Measurements from ENCODE around the gene DICER1.

The DICER1 gene

DNA sequence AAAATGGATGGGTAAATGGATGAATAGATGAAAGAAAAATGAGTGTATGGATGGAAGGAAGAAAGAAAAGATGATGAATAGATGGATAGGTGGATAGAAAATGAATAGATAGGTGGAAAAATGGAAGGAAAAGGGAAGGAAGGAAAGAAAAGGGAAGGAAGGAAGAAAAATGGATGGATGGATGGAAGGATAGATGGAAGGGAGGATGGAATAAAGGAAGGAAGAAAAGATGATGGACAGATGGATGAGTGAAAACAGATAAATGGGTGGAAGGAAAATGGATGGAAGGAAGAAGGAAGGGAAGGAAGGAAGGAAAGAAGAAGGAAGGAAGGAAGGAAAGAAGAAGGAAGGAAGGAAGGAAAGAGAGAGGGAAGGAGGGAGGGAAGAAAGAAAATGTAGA lies 107.4 kb downstream of the DICER1 start:
- no peak for DNase-seq

DNA sequence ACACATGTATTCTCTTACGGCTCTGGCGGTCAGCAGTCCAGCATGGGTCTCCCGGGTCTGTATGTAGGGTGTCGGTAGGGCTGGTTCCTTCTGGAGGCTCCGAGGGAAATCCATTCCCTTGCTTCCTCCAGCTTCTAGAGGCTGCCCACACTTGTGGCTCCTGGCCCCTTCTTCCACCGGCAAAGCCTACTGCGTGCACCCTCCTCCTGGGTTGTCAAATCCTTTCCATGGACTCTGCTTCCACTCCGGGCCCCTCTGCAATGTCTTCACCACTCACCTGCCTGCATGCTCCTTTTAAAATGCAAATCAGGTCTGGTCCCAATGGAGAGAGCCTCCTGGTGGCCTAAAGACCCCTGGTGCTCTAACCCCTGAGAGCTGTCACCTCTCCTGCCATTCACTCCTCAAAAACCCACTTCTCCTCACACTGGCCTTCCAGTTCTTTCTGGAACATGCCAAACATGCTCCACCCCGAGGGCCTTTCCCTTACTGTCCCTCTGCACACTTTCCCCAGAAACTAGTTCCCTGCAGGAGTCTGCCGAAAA lies 108.5 kb downstream of the DICER1 start:
- DNase-seq: no peak

DNA sequence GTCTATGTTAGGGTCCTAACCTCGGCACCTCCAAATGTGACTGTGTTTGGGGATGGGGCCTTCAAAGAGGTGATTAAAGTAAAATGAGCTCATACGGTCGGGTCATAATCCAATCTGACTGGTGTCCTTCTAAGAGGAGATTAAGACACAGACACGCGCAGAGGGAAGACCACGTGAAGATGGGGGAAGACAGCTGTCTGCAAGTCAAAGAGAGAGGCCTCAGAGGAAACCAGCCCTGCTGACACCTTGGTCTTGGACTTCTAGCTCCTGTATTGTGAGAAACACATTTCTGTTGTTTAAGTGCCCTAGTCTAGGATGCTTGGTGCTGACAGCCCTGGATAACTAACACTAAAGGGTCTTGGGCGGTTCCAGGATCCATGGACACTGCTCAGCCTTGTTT lies 109.6 kb downstream of the DICER1 start:
- DNase-seq: no peak

DNA sequence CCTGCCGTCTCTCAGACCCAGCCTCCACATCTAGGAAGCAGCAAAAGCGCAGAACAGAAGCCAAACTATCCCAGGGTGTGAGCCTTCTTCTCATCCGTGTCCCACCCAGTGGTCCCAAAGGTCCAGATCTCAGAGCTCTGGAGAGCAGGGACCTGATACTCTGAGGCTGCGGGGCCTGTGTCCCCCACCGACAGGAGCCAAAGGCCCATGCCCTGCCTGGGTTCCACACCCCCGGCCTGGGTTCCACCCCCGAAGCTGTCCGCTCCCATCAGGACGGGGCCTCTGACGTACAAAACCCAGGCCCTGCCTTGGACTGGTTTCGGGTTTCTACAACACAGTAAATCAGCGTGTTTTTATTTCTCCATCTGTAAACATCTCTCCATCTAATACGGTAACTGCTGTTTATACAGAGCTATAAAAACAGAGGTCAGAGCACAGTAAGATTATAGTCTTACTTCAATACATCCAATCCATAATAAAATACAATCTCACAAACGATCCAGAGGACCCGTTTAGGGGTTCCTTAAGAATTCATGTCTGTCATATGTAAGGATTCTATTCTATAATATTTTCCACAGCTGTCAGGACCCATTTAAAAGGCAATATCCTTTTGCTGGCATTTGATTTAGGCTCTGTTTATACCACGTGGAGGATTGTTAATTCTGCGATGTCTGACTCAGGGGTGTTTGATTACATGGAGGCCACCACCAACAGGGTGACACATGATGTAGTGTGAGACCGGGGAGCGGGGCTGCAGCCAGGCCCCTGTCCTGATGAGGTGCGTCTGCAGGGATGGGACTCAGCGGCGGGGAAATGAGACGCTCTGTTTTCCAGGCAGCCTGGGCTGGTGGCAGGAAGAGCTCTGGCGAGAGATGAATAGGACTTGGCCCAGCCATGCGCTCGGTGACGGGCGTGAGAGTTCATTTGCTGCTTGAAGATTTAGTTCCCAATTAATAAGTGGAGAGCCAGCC lies 110.3 kb downstream of the DICER1 start:
- DNase-seq: no peak

DNA sequence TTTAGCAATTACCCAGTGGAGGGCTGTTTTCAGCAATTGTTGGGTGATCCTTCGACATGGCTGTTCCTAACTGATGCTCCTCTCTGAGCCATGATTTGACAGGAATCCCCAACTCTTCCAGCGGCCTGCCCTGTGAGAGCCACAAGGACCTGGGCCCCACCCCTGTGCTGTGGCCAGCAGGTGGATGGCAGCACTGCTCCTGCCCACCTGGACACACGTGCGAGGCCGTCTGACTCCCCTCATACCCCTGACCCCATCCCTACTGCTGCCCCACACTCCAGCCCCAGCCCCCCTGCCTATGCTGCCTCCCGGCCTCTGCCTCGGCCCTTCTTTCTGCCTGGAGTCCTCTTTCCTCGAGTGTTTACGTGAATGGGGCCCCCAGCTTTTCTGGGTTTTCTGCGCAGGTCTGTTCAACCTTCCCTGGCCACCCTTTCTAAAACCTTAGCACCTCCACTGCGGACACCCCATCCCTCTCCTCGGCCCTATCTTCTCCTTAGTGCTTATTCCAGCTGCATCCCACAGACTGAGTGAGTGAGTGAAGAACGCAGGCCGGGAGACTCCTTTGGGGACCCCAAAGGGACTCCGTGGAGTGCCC lies 111.4 kb downstream of the DICER1 start:
- no peak for DNase-seq

DNA sequence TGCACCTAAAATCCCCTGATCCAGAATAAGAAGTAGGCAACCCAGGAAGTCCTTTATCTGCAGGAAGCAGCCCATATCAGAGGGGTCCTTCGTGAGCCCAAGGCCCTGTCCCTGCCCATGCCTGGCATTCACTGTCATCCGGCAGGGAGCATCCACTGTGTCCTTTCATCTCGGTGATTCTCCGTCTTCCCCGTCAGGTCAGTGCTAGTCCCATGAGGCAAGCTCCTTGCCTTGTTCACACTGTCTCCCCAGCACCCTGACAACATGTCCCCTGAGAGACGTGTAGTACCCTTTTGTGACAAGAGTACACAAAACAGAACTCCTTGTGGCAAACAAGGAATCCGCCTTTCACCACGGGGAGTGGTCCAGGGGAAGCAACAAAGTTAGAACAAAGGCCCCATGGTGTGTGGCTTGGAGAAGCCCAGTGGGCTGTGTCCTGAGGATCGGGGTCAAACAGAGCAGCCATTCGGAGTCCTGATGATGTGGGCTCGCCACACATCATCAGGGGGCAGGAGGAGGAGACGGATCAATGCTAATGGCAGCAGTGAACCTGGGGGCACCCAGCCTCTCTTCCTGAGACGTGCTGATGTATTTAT lies 112.1 kb downstream of the DICER1 start:
- DNase-seq: no peak

DNA sequence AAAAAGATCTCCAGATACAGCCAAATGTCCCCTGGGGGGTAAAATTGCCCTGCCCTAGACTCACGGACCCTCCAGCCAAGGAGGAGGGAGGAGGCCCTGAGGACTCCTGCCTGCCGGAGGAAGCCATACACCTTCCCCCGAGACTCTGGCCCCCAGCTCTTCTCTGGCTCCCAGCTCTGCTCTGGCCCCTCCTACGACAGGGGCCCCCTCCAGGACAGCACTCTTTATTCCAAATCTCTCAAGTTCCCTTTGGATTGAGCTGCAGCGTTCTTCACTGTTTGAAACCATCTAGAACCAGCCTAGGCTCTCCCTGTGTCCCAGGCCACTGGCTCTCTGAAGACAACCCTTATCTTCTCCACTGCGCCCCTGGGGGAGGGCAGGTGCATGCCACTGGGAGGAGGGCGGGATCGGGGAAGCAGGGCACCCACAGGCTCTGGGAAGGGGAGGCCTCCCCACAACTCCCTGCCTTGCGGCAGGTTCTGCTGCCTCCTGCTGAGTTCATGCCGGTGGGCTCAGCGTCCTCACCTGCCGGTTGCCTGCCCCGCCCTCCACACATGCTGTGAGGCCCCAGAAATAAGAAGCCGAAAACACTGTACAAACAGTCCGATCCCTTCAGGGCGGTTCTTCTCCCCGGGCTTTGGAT lies 112.7 kb downstream of the DICER1 start:
- DNase-seq: no peak

DNA sequence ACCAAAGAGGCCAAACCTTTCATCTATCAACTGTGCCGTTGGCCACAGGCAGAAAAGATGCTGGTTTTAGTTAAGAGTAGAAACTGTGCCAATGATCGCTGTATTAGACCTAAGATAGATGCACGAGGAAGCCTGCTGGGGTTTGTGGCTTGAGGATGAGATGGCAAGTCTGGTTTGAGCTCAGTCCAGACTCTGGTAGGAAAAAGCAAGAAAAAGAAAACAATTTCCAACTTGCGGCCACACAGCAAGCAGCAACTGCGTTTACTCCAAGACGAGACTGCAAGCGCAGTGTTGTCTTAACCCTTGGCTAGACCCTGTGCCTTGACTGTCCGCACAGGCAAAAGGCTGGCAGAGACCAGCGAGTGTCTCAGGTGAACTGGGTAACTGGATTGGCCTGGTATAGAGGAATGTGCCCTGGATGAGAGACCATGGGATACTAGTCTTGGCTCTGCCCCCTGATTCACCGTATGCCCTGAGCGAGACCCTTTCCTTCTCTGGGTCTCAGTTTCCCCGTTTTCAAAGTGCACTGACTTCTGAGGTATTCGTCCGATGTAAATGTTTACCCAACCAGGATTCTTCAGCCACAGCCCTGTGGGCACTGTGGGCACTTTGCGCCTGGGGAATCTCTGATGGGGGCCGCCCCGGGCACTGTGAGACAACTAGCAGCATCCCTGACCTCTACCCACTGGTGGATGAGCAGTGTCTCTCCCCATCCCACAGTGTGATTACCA lies 113.4 kb downstream of the DICER1 start:
- no peak for DNase-seq

DNA sequence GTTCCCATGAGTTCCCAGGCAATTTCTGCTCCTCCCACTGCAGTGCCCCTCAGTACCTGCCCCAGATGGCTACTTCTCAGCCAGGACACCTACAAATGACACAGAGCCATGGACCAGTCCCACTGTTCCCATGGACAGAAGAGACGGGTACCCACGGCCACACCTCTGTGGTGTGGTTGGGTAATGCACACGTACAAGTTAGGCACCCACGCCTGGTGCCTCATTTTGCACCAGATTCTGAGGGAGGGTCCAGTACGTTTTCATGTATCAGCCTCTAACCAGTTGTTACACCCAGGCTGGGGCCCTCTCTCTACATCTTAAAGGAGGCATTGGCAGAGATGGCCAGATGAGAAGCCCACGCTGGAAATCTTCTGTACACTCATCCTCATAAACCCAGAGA lies 114.0 kb downstream of the DICER1 start:
- no peak for DNase-seq

DNA sequence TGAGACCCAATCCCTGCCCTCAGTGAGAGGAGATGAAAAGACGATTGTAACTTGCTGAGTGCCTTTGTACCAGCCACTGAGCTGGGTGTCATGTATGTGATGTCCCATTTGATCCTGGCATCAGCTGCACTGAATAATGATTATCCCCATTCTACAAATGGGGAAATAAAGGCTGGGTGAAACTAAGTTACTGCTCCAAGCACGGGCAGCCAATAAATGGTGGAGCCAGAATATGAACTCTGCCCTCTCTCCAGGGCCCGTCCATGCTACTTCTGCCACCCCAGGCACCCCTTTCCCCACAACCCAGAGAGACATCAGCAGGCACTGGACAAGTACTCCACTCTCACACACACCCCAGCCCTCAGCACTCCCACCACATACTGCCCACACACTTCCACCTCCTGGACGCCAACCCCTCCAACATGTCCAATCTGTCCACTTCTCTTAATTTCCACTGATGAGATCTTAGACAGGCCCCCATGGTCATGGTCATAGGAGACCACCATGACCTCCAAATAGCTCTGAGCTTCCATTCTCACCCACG lies 115.8 kb downstream of the DICER1 start:
- DNase-seq: no peak

DNA sequence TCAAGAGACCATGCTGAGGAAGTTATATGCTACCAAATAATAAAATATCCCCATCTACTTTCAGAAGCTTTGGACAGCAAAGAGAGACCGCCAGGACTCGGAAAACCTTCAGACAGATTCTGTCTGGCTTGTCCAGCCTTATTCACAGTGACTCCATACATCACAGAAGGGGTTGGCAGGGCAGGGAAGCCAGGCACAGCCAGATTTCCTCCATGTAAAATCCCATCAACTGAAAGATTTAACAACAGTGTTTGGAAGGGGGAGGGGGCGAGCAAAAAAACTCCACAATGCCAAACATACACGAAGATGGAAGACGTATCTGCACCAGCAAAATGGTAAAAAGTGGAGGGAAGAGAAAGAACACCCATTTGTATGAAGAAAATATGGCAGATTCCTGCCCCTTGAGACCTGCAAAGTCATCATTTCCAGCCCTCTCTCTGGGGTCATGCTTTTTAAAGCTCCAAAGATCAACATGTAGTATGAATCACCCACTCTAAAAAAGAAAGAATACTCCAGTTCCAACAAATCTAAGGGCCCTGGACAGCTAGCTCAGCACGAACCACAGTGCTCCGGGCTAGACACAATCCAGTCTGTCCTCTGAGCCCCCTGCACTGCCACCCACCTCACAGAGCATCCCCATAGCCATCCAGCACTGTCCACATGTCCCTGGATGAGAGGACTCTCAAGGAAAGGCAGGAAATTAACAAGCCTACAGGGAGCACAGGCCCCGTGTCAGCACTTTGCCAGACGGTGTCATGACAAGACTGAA lies 116.4 kb downstream of the DICER1 start:
- DNase-seq: no peak

DNA sequence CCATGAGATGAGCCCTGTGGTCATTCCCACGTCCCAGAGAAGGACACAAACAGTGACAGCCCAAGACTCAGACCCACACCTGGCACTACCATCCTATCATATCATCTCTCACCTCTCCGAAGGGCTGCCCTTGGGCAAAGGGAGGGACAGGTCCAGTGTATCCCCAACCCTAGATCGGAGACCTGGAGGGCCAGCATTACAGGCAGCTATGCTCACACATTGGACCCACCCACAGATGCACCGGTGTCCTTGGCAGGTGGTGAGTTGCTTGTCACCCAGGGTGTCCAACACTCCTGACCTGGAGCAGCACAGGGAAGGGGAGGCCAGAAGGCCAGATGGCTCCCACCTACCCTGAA lies 117.4 kb downstream of the DICER1 start:
- DNase-seq: no peak

DNA sequence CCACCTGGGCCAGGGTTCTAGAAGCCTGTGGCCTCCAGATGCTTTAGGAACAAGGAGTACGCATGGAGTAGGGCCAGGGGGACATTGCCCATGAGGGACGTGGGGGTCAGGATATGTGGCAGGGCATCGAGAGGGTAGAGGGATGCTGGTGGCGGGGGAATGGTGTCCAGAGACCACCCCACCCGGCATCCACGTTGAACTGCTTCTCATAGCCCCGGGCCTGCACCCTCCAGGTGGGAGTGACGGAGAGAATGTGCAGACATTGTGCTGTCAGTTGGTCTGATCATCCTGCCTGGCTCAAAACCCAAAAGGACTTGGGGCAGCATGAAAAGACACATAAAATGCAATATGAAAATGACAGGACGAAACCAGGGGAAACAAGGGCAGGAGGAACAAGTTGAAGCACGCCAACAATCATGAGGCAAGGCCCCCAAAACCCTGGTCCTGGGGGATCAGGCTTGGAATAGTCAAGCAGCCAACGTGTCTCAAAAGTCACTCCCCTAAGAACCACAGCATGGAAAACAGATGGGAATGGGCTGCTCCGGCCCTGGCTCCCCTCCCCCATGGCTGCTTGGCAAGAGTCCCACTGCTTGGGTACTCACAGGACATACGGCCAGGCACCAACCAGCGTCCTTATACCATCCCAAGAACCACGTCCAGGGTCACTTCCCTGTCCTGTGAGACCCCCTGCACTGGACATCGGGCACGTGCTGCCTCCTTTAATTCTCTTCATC lies 117.9 kb downstream of the DICER1 start:
- DNase-seq: no peak

DNA sequence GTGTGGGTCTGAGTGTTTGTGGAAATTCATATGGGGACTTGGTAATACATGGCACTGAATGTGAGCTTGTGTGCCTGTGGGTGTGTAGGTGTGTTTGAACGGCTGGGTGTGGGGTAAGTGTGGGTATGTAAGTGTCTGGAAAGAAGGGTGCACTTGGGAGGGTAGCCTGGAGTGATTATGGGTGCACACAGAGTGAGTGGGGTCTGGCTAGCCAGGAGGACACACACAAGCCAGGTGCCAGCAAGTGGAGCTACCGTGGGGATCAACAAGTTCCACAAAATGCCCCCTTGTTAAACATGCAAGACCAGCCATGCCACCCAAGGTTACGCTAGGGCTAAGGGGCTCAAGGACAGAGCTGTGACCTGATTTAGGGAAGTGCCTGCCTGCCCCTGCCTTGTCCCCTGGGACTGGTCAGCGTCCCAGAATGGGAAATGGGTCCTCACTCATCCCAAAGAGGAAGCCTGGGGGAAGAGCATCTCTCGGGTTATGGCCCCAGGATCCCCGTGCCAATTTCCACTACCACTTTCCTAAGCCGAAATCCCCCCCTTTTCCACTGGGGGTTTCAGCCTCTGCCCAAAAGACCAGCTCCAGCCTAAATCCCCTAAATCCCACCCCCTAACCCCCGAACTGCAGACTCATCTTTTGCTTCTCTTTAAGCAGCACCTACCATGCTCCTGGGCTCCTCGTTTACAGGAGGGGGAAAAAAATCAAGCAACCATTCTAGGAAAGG lies 118.6 kb downstream of the DICER1 start:
- no peak for DNase-seq

DNA sequence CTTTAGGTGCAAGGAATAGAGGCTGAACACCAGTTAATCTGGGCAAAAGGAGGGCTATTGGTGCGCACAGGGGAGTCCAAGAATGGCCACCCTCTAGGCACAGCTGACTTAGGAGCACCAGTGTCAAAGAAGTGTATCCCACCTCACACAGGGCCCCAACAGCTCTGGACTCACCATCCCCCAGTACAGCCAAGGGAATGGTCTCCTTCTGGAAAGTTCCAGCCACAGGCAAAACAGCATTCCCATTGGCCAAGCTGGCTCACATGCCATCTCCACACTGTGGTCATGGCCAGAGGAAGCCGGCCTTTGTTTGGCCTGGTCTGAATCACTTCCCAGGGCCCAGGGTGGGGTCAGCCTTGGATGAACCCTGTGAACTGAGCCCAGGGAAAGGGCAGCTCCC lies 120.1 kb downstream of the DICER1 start:
- DNase-seq: no peak
